SJCRH30 (cell line): ENCODE data around the gene PRKCG. TPM values are rescaled to one million over a fixed set of nuclear protein-coding genes. Genes with fewer than 3 reads are reported as not detected.
"Not testable (repeated sequence)": the region's sequence is repeated elsewhere in the genome, so short reads cannot be mapped to it uniquely, and the experiment has no call there.

Experiments
- DNase-seq, 2 experiments: peaks; one replicate each; pipeline ENCODE4 v3.0.0-alpha.2; 2015 to 2020
- H3K27ac ChIP-seq: fragments of 250-450 bp; sonication (Bioruptor Pico); 2 replicates; pipeline ENCODE4 v1.5.1; 2020; ENCODE audit warnings: mild to moderate bottlenecking, moderate library complexity
- H3K27me3 ChIP-seq: fragments of 250-450 bp; sonication (Bioruptor Pico); 2 replicates; pipeline ENCODE4 v1.5.1; 2020; ENCODE audit warnings: mild to moderate bottlenecking, moderate library complexity
- H3K36me3 ChIP-seq: fragments of 250-450 bp; sonication (Bioruptor Pico); 2 replicates; pipeline ENCODE4 v1.5.1; 2020; ENCODE audit warnings: mild to moderate bottlenecking, moderate library complexity
- H3K4me1 ChIP-seq: fragments of 250-450 bp; sonication (Bioruptor Pico); 2 replicates; pipeline ENCODE4 v1.5.1; 2020; ENCODE audit warnings: mild to moderate bottlenecking, moderate library complexity
- H3K4me3 ChIP-seq: fragments of 250-450 bp; sonication (Bioruptor Pico); 2 replicates; pipeline ENCODE4 v1.5.1; 2020; ENCODE audit warnings: mild to moderate bottlenecking, moderate library complexity
- H3K9me3 ChIP-seq: fragments of 250-450 bp; sonication (Bioruptor Pico); replicated peaks from 2 replicates; pipeline ENCODE4 v1.5.1; 2020; ENCODE audit warnings: mild to moderate bottlenecking, moderate library complexity
- total RNA-seq: library from RNA; depleted of rRNA; stranded (reverse); fragments of >200 nt; shearing (Covaris generic); gene quantifications from 2 replicates; pipeline ENCODE4 v1.2.3, GENCODE V29; 2014

The PRKCG gene
- total RNA-seq, 1 experiment from 2014 or later, result 0.06 TPM

- peak; percentile 99 for DNase-seq
- Histone ChIP-seq H3K27me3 (no peaks in the 10 kb centered on the region), H3K9me3 (no peaks in the 10 kb centered on the region), H3K27ac (peak within 1 kb of the TSS; percentile 84), H3K36me3 (0 out of 2 replicates have a peak, but pooled peaks cover 2% of the 10 kb centered on the region), H3K4me1 (peaks cover 4% of the 10 kb centered on the region), H3K4me3 (peak within 1 kb of the TSS; percentile 74)
Measured at GRCh38 chr19:53867225-53868090, 14.5 kb upstream of the PRKCG start, which contains the start of gene MYADM. MYADM (plus strand) TSS chr19:53867883; CDS start chr19:53873530, 5,647 bp downstream.

- DNase-seq, result peak; percentile 57 to 58
- H3K27me3 ChIP-seq, result no peaks in the 10 kb centered on the region
- peaks cover 4% of the 10 kb centered on the region for H3K4me1 ChIP-seq
- peak overlapping the region; percentile 84 for H3K27ac ChIP-seq
- no peaks in the 10 kb centered on the region for H3K9me3 ChIP-seq
- peak overlapping the region; percentile 74 for H3K4me3 ChIP-seq
- 0 out of 2 replicates have a peak, but pooled peaks cover 2% of the 10 kb centered on the region for H3K36me3 ChIP-seq
Measured at GRCh38 chr19:53868091-53868891, 13.7 kb upstream of the PRKCG start.

- H3K4me1 ChIP-seq, result peaks cover 4% of the 10 kb centered on the region
- peak; percentile 78 to 82 for DNase-seq
- H3K36me3 ChIP-seq, result 0 out of 2 replicates have a peak, but pooled peaks cover 5% of the 10 kb centered on the region
- H3K4me3 ChIP-seq, result peak overlapping the region; percentile 74
- peak overlapping the region; percentile 84 for H3K27ac ChIP-seq
- no peaks in the 10 kb centered on the region for H3K9me3 ChIP-seq
- no peaks in the 10 kb centered on the region for H3K27me3 ChIP-seq
Measured at GRCh38 chr19:53868892-53869804, 12.8 kb upstream of the PRKCG start.

- peak overlapping the region; percentile 74 for H3K4me3 ChIP-seq
Measured at GRCh38 chr19:53869805-53870484, 12.1 kb upstream of the PRKCG start.

GRCh38 chr19:53870485-53870844, 11.5 kb upstream of the PRKCG start:
- H3K27me3 ChIP-seq, result no peaks in the 10 kb centered on the region
- H3K27ac ChIP-seq, result no peak overlapping the region
- peaks cover 4% of the 10 kb centered on the region for H3K4me1 ChIP-seq
- H3K4me3 ChIP-seq, result no peak overlapping the region
- peaks cover 7% of the 10 kb centered on the region; the same call in 1 of the 2 replicates for H3K36me3 ChIP-seq
- DNase-seq, result no peak
- H3K9me3 ChIP-seq, result no peaks in the 10 kb centered on the region

More at GRCh38 chr19:53869805-53870484, 12.1 kb upstream of the PRKCG start:
- DNase-seq, H3K36me3 ChIP-seq, H3K9me3 ChIP-seq, H3K27me3 ChIP-seq, H3K4me1 ChIP-seq: not testable (repeated sequence)
- H3K27ac ChIP-seq, result peak overlapping the region; percentile 84

GRCh38 chr19:53871454-53871853, 10.5 kb upstream of the PRKCG start:
- no peaks in the 10 kb centered on the region for H3K27me3 ChIP-seq
- H3K27ac ChIP-seq, result no peak overlapping the region
- peaks cover 9% of the 10 kb centered on the region; the same call in 1 of the 2 replicates for H3K36me3 ChIP-seq
- no peak overlapping the region for H3K4me3 ChIP-seq
- no peak for DNase-seq
- H3K4me1 ChIP-seq, result peaks cover 4% of the 10 kb centered on the region
- H3K9me3 ChIP-seq, result no peaks in the 10 kb centered on the region

GRCh38 chr19:53872762-53873161, 9.2 kb upstream of the PRKCG start:
- Histone ChIP-seq H3K27me3 (no peaks in the 10 kb centered on the region), H3K4me3 (no peak overlapping the region), H3K9me3 (no peaks in the 10 kb centered on the region), H3K36me3 (peaks cover 9% of the 10 kb centered on the region; the same call in 1 of the 2 replicates), H3K4me1 (no peaks in the 10 kb centered on the region), H3K27ac (no peak overlapping the region)
- no peak for DNase-seq

- Histone ChIP-seq H3K4me3 (no peak overlapping the region), H3K27me3 (no peaks in the 10 kb centered on the region), H3K4me1 (no peaks in the 10 kb centered on the region), H3K27ac (no peak overlapping the region), H3K9me3 (no peaks in the 10 kb centered on the region), H3K36me3 (peaks cover 9% of the 10 kb centered on the region; the same call in 1 of the 2 replicates)
- DNase-seq, result no peak
Measured at GRCh38 chr19:53873773-53874605, 8.0 kb upstream of the PRKCG start.

GRCh38 chr19:53874606-53874990, 7.4 kb upstream of the PRKCG start:
- DNase-seq, result no peak
- Histone ChIP-seq H3K27ac (no peak overlapping the region), H3K4me1 (no peaks in the 10 kb centered on the region), H3K36me3 (peaks cover 9% of the 10 kb centered on the region; the same call in 1 of the 2 replicates), H3K4me3 (no peak overlapping the region), H3K9me3 (no peaks in the 10 kb centered on the region), H3K27me3 (no peaks in the 10 kb centered on the region)

GRCh38 chr19:53875602-53876325, 6.2 kb upstream of the PRKCG start:
- Histone ChIP-seq H3K27me3 (no peaks in the 10 kb centered on the region), H3K4me1 (peaks cover 3% of the 10 kb centered on the region; the same call in 1 of the 2 replicates), H3K4me3 (no peak overlapping the region), H3K36me3 (peaks cover 8% of the 10 kb centered on the region; the same call in 1 of the 2 replicates), H3K9me3 (no peaks in the 10 kb centered on the region), H3K27ac (no peak overlapping the region)
- DNase-seq, result no peak

GRCh38 chr19:53876651-53877224, 5.3 kb upstream of the PRKCG start:
- no peaks in the 10 kb centered on the region for H3K27me3 ChIP-seq
- peaks cover 8% of the 10 kb centered on the region; the same call in 1 of the 2 replicates for H3K4me1 ChIP-seq
- no peak overlapping the region for H3K27ac ChIP-seq
- no peak for DNase-seq
- H3K9me3 ChIP-seq, result no peaks in the 10 kb centered on the region
- peaks cover 8% of the 10 kb centered on the region; the same call in 1 of the 2 replicates for H3K36me3 ChIP-seq
- H3K4me3 ChIP-seq, result no peak overlapping the region

- Histone ChIP-seq H3K27me3 (no peaks in the 10 kb centered on the region), H3K9me3 (no peaks in the 10 kb centered on the region), H3K4me3 (no peak overlapping the region), H3K27ac (no peak overlapping the region), H3K4me1 (peaks cover 8% of the 10 kb centered on the region; the same call in 1 of the 2 replicates), H3K36me3 (peaks cover 8% of the 10 kb centered on the region; the same call in 1 of the 2 replicates)
- DNase-seq, result no peak
Measured at GRCh38 chr19:53877361-53877766, 4.6 kb upstream of the PRKCG start.
